Renal pelvis (tissue), 4 donors: ENCODE results near the gene SOCS3. TPM values are rescaled to one million over a fixed set of nuclear protein-coding genes. Genes with fewer than 3 reads are reported as not detected.
"Not testable (repeated sequence)": the region's sequence is repeated elsewhere in the genome, so short reads cannot be mapped to it uniquely, and the experiment has no call there.

ENCODE experiments used
- DNase-seq: peaks from one replicate; pipeline ENCODE4 v3.0.0-alpha.2; 2013
- polyA plus RNA-seq, 3 donors: library from polyadenylated mRNA; unstranded; fragments of 120-200 nt; gene quantifications; one replicate each; pipeline ENCODE4 v1.2.1, GENCODE V29; 2013; ENCODE audit not compliant: insufficient read length in 3 of 3

The SOCS3 gene
- polyA plus RNA-seq, 3 donors = 7.1 to 8.8 (median 8.4) TPM

- no peak for DNase-seq
These were observed 26.9 kb downstream of the SOCS3 start for GRCh38 chr17:78332991-78333390.

DNA sequence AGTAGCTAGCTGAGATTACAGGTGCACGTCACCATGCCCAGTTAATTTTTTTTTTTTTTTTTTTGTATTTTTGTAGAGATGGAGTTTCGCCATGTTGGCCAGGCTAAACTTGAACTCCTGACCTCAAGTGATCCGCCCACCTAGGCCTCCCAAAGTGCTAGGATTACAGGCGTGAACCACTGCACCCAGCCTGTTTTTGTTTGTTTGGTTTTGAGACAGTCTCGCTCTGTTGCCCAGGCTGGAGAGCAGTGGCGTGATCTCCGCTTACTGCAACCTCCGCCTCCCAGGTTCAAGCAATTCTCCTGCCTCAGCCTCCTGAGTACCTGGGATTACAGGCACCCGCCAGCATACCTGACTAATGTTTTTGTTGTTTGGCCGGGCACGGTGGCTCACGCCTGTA, 28.5 kb downstream of the SOCS3 start:
- DNase-seq = not testable (repeated sequence)

DNA sequence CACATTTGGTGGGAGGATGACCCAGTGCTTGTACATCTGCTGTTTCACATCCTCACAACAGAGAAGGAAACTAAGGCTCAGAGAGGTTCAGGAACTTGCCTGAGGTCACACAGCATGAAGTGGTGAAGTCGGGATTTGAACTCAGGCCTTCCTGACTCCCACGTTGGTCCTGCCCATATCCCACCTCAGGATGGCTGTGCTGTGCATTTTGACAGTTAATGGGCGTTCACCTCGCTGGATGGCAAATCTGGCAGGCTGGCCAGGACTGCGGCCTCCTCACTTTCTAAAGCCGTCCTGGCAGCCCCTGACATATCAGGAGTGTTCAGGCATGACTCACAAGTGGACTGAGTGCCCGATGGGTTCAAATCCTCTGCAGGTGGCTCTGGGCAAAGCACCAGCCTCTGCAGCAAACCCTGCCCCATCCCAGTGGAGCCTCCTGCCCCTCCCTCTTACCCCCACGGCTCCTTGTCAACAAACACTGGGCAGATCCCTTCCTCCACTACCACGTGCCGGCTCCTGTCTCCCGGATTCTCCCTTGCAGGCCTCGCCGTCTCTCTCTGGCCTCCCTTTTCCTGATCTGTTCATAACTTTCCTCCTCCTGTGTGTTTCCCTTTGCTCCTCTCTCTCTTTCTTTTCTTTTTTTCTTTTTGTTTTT, 29.2 kb downstream of the SOCS3 start:
- DNase-seq = no peak

DNA sequence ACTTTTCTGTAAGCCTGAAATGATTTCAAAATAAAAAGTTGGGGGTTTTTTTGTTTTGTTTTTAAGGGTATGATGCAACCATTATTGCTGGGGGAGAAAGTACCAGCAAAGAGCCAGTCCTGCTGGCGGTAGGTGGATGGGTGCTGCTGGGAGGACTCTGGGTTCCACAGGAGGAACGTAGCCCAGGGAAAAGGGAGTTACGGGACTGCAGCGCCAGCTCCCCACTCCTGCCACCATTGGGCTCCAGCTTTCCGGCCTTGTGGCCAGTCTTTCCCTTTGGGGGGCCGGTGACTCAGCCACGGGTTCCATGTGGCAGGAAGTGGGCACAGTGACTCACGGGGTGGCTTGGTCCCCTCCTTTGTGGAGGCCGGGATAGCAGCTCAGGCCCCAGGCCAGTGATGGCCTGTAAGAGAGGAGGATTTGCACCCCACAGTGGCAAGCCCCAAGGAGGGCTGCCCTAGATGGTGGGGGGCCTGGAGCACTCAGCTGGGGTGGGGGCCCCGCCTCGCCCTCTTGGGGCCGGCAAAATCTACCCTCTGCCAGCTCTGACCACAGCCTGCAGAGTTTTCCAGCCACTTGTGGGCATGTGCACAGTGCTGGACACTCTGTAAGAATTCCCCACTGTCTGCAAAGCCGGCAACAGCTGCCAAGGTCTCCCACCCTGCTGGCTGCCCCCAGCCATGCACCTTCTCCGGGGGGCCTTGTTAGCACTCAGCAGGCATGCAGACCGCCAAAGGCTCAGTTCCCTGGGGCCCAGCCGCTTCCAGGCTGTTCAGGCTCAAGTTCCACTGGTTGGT, 30.4 kb downstream of the SOCS3 start:
- no peak for DNase-seq

DNA sequence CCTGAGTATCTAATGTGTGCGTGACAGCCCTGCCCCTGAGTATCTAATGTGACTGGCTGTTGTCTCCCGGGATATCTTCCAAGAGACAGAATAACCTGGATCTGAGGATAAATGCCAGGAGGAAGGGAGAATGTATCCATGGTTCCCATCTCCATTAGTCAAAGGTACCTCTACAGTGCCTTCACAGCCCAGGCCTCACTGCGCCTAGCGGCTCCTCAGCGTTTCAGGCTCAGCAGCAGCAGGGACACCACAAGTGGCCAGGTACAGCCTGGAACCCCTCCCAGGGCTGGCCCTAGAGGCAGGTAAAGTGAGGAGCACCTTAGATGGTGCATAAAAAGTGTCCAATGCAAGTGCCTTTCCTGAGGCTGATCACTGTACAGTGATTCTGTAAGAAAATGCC, 32.0 kb downstream of the SOCS3 start:
- DNase-seq = no peak

DNA sequence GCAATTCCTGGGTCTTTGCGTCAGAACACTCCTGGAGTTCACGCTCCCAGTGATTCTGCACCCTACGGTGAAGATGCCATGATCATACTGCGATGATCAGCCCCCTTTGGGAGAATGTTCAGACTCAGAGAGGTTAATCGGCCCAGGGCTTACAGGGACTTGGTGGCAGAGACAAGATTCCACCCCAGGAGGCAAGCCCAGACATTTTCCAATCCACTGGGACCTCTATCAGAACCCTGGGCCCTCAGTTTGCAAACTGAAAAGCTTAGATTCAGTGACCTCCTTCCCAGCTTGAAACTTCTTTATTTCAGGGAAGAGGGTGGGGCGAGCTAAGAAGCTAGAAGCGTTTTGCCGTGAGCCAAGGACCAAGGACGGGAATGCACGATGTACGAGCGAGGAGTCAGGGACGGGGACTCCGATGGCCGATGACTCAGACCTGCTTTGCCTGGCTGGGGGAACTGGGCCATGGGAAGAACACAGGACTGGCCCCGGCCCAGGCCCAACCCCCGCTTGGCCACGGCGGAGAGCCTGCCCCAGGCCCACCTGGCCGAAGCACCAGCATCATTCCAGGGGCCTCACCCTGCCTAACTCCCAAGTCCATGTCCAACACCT, 34.7 kb downstream of the SOCS3 start:
- DNase-seq = no peak

- DNase-seq = peak; percentile 95
These were observed 35.3 kb downstream of the SOCS3 start for GRCh38 chr17:78324391-78325075.

DNA sequence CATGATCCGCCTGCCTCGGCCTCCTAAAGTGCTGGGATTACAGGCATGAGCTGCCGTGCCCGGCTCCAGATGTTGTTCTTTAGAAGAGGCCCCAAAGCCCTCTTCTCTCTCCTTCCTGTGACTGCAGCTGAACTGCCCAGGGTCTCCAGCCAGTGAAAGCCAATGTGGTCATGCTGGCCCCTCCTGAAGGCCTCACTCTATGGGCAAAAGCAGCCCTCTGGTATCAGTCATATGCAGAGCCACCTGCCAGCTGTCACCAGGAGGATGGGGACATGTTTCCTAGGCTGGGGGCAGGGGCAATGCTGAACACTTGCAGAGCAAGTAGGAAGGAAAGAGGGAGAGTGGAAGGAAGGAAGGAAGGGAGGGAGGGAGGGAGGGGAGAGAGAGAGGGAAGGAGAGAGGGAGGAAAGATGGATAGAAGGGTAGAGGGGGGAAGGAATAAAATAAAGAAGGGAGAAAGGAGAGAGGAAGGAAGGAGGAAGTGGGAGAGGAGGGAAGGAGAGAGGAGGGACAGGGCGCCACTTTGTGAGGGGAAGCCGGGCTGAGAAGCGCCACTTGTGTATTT, 36.0 kb downstream of the SOCS3 start:
- DNase-seq = no peak

GRCh38 chr17:78322858-78323455, 36.9 kb downstream of the SOCS3 start:
- no peak for DNase-seq

- DNase-seq = no peak
These were observed 37.5 kb downstream of the SOCS3 start for GRCh38 chr17:78322327-78322857.

DNA sequence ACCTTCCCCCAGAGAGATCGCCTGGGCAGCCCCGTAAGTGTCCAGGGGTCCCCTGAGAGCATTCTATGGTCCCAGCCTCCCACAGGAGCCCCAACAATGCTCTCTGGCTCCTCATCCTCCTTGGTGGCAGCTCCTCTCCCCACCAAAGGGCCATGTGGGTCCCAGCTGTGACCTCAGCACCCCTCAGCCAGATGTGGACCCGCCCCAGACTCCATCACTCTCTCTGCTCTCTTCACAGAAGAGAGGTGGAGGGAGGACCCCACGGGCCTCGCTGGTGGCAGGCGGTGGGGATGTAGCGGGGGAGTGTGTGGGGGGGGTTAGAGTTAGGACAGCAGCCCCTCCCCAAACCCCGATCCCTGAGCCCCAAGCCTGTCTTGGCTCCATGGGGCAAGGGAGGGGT, 41.0 kb downstream of the SOCS3 start:
- DNase-seq = no peak

DNA sequence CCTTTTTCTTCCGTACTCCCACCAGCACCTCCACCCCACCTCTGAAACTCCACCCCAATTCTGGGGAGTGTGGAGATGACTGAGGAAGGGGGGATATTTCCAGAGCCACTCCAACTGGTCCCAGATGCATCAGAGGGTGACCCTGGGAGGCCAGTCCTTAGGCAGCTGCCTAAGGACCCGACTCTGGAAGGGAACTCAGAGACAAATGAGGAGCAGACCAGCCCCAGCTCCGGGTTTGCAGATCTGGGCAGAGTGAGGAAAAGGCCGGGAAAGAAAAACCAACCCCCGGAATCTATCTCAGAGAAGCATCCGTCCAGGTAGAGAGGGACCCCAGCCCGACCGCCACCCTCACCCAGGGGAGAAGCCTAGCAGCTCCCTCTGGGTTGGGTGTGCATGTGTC, 41.5 kb downstream of the SOCS3 start:
- no peak for DNase-seq

DNA sequence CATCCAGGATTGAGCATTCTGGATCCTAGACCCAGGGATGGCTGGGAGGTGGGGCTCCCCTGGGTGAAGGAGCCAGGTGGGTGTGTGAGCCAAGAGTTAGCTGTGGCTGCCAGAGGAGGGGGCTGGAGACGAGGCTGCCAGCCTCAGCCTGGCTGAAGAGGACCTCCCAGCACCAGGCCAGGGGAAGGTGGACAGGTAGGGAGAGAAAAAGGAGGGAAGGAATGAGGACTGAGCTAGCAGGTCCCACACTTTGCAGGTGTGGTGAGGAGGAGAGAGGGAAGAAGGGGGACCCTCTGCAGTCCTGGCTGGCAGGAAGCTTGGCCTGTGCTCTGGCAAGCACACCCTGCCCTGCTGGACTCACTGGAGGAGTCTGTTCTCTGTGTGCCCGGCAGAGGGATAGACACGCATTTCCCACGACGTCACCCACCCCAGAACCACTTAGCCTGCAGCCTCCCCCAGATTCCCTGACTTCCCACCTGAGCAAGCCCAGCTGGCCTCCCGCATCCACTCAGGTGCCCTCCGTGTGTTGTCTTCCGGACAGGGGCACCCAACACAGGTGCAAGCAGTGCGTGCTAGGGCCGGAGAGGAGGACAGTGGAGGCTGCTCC, 42.0 kb downstream of the SOCS3 start:
- no peak for DNase-seq

DNA sequence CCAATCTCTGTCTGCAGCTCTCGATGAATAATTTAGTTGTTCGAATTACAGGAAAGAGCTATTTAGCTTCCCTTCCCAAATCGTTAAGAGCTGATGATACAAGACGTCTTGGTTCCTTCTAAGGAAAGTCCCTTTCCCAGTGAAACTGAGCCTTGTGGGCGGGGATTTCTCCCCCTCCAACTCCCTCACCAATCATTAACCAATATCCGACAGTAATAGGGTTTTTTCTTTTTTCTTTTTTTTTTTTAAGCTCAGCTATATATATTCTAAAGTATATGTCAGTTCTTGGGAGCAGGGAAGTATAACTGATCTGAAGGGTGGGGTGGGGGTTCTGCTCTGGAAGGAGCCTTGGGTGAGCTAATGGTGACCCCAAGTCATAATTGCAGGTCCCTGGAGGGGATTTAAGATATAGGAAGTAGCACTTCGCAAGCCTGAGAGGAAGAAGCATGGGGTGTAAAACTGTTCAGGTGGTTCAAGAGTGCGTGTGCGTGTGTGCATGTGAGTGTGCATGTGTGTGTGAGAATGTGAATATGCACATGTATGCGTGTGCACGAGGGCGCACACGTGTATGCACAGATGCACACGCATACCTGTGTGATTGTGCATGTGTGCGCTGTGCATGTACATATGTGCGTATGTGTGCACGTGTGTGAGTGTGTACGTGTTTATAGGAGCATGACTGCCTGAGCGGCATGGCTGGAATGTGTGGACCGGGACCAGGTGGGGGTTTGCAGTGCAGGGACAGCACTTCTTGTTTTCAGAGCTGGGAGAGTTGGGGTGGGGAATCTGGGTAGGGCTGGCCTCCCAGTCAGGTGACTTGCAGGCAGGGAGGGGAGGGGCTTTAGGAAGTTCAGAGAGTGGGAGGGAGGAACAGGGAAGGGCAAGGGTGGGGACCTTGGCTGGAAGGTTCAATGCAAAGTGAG, 42.7 kb downstream of the SOCS3 start:
- DNase-seq = peak; percentile 78

DNA sequence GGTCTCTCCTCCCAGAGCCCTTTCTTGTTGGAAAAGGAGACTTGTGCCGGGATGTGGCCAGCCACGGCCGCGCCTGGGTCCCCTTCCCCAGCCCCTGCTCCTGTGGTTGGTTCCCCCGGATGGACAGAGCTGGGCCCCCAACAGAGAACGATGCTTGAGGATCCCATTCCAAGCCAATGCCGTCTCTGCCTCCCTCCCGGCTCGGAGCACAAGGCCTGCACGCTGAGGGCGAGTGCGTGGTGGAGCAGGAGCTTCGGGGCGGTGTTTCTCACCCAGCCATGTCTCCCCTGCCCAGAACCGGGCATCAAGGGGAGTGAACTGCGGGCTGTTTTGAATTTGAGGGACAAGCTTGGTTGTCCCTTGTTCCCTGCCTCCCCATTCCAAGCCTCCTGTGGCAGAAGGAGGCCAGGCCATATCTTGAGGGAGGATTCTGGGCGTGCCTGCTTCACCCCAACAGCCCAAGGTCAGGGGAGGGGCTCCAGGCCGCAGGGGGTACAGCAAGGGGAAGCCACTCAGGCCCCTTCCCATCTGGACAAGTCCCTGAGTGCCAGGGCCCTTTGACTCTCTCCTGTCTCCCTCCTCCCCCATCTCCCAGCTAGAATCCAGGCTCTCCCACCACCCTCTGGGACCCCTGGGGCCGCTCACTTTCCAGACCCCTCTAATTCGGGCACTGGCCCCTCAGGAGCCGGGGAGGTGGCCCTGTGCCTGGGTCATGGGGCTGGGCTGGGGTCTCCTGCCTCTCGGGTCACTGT, 43.6 kb downstream of the SOCS3 start:
- no peak for DNase-seq

- no peak for DNase-seq
These were observed 44.3 kb downstream of the SOCS3 start for GRCh38 chr17:78315355-78316114.

DNA sequence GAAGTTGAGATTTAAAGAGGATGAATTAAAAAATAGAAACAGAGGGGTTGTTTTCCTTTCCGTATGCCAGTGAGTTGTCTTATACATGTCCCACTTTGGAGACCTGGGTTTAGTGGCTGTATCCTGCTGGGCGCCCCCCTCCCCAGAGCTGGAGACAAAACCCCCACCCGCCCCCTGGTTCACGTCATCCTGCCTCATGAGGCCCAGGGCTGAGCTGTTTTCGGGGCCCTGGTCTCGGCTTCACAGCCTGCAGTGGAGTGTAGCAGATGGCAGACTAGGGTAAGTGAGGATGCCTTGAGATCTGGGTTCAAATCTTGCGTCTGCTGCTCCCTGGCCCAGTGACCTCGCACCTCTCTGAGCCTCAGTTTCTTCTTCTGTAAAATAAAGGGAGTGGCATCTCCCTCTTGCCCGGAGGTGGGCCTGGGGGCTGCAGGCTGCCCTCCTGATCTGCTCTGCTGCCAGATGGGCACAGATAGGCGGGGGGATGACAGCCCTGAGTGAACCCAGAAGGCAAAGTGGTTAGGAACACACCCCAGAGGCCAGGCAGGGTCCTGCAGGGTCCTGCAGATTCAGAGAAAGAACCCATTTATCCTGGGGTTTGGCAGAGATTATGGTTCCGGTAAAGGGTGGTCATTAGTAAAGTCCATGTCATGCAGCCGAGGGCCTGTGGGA, 45.1 kb downstream of the SOCS3 start:
- DNase-seq = no peak
